ENCODE measurements around the gene SLC16A13.

DNA sequence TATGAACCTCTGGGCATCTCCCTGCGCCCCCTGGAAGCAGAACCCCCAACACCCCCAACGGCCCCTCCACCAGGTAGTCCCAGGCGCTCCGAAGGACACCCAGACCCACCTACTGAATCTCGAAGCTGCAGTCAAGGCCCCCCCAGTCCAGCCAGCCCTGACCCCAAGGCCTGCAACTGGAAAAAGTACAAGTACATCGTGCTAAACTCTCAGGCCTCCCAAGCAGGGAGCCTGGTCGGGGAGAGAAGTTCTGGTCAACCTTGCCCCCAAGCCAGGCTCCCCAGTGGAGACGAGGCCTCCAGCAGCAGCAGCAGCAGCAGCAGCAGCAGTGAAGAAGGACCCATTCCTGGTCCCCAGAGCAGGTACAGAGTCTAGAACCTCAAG is 11.4 kb upstream of the SLC16A13 start:
- no peak for TF ChIP-seq REST (IDR thresholded peaks at IDR 0.05; ENCODE audit: insufficient read depth in 1 of 2, low read depth in 2 of 2, low read length in 2 of 2)
- TF ChIP-seq SIN3A (IDR thresholded peaks at IDR 0.05; ENCODE audit: borderline replicate concordance, insufficient read depth, low read length), result no peak
- TF ChIP-seq POLR2AphosphoS5 (IDR thresholded peaks at IDR 0.05; ENCODE audit: low read depth, low read length), result no peak
- no peak for TF ChIP-seq FOXP2 (optimal IDR thresholded peaks at IDR 0.05; ENCODE audit: borderline replicate concordance, extremely low read depth, extremely low read length, insufficient read depth)
- TF ChIP-seq TAF1 (IDR thresholded peaks at IDR 0.05; ENCODE audit: borderline replicate concordance, insufficient read depth, low read length), result no peak
